Mesenteric fat pad (tissue), 1 donor: Measurements from ENCODE around the gene HIF3A. TPM values are rescaled to one million over a fixed set of nuclear protein-coding genes. Genes with fewer than 3 reads are reported as not detected.
"Not testable (repeated sequence)": the region's sequence is repeated elsewhere in the genome, so short reads cannot be mapped to it uniquely, and the experiment has no call there.

Experiments used
- DNase-seq: peaks from one replicate; pipeline ENCODE4 v3.0.0-alpha.2; 2020; ENCODE audit warnings: low spot score
- long read RNA-seq: library from polyadenylated mRNA; unstranded; transcript quantifications from one replicate; pipeline ENCODE4 v2.0.0, GENCODE V29; 2020
- total RNA-seq: library from RNA; stranded (reverse); fragmentation: NEBNext Ultra II Directional; extraction: Animal tissue kit (Norgen Biotek cat#: 25700); gene quantifications from one replicate; pipeline ENCODE4 v1.2.1, GENCODE V29; 2021
- donor health status: DM: yes; HTN: yes; CAD: no.

The HIF3A gene
- total RNA-seq = 27.4 TPM
- long read RNA-seq, full-length matches to known transcripts = 2 of 14 reads
- long read RNA-seq, partial matches to known transcripts = 6 of 14 reads
- long read RNA-seq, other reads (novel, unspliced or antisense) = 6 of 14 reads

- no peak for DNase-seq
Measured at GRCh38 chr19:46296722-46297461, at the start of gene HIF3A. Gene HIF3A (plus strand): TSS chr19:46297042. CDS start chr19:46297077, 35 bp downstream.

GRCh38 chr19:46250076-46250735 lies 46.6 kb upstream of the HIF3A start:
- DNase-seq = no peak

- DNase-seq = no peak
Measured at GRCh38 chr19:46251416-46251815, 45.4 kb upstream of the HIF3A start.

GRCh38 chr19:46254776-46255175 lies 42.1 kb upstream of the HIF3A start:
- DNase-seq = no peak

DNA sequence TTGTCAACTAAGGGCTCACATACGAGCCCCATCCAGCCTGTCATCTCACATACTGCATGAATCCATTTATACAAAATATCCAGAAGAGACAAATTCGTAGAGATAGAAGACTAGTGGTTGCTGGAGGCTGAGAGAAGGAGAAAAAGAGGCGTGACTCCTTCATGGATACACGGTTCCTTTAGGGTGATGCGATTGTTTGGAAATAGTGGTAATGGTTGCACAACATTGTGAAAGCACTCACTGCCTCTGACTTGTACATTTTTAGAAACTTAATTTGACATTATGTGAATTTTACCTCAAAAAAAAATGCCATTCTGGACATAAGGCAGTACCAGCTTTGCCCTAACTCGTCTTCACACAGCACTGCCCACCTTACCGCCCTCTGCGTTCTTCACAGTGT lies 40.0 kb upstream of the HIF3A start:
- no peak for DNase-seq

GRCh38 chr19:46261501-46261900 lies 35.3 kb upstream of the HIF3A start:
- not testable (repeated sequence) for DNase-seq

GRCh38 chr19:46262684-46263296 lies 34.1 kb upstream of the HIF3A start:
- DNase-seq = not testable (repeated sequence)

GRCh38 chr19:46264801-46265200 lies 32.0 kb upstream of the HIF3A start:
- DNase-seq = not testable (repeated sequence)

DNA sequence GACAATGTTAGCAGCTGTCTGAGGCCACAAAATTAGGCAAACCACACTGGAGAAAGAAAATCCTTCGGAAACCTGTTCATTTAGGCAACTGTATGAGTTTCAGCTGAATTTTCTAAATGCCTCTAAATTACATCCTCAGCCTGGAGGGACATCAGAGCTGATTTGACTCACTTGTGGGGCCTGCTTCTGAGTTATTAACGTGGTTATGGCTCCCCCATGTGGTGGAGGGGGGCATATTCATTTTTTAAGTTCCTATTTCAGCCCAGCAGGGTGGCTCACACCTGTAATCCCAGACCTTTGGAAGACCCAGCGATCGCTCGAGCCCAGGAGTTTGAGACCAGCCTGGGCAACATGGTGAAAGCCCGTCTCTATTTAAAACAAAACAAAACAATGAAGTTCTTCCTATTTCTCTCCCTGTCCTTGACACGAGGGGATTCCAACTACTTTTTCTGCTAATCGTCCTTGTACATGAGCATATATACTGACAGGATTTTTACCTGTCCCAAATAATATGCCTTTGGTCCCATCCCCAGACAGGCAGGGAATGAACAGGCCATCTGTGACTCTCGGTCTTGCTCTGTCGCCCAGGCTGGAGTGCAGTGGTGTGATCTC lies 31.5 kb upstream of the HIF3A start:
- DNase-seq = no peak

GRCh38 chr19:46269101-46269500 lies 27.7 kb upstream of the HIF3A start:
- no peak for DNase-seq

GRCh38 chr19:46270521-46271256 lies 26.2 kb upstream of the HIF3A start:
- DNase-seq = no peak

- no peak for DNase-seq
Measured at GRCh38 chr19:46271481-46272197, 25.2 kb upstream of the HIF3A start.

- not testable (repeated sequence) for DNase-seq
Measured at GRCh38 chr19:46273931-46274330, 22.9 kb upstream of the HIF3A start.

- DNase-seq = no peak
Measured at GRCh38 chr19:46279177-46279576, 17.7 kb upstream of the HIF3A start.

GRCh38 chr19:46283771-46284170 lies 13.1 kb upstream of the HIF3A start:
- DNase-seq = no peak

- no peak for DNase-seq
Measured at GRCh38 chr19:46284635-46285034, 12.2 kb upstream of the HIF3A start.

GRCh38 chr19:46287585-46287984 lies 9.3 kb upstream of the HIF3A start:
- DNase-seq = no peak

GRCh38 chr19:46288896-46289588 lies 7.8 kb upstream of the HIF3A start:
- no peak for DNase-seq

DNA sequence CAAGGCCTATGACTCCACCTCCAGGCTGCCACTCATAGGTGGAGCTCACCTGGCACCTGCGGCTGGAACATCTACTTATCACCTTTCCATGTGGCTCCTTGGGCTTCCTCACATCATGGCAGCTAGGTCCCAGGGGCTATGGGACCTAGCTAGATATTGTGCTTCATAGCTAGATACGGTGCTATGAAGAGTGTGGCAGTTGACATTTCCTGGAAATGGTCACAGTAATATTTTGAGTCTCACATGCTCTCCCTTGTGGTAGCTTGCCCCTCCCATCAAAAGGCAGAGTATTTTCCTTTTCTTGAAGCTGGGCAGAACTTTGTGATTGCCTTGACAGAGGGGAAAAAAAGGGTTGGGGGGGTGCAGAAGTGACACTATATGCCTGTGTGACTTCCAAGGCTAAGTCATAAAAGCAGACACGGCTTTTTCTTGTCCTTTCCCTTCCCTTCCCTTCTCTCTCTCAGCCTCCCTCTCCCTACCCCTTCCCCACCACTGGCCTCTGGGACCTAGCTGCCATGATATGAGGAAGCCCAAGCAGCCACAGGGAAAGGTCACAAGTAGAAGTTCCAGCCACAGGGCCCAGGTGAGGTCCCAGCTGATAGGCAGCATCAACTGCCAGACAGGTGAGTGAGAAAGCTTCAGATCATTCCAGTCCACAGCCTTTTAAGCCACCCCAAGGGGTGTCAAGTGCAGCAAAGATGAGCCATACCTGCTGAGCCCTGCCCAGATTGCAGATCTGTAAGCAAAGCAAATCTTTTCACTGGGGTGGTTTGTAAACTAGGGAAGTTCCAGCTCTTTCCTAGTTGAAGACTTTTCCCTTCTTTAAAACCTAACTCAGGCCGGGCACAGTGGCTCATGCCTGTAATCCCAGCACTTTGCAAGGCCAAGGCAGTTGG lies 6.9 kb upstream of the HIF3A start:
- no peak for DNase-seq
